Right atrium auricular region (tissue), 2 donors: ENCODE data around the gene LMNA. TPM values are rescaled to one million over a fixed set of nuclear protein-coding genes. Genes with fewer than 3 reads are reported as not detected.
A peak's percentile ranks its signal among the peaks of the same experiment; 100 is the strongest.

Experiments
- DNase-seq: peaks from one replicate; pipeline ENCODE4 v3.0.0-alpha.2; 2019; ENCODE audit warnings: low spot score
- H3K27ac ChIP-seq, 2 donors: fragments of 200-600 bp; sonication (generic); 1 replicate in 1 of 2; 2 replicates in 1 of 2; pipeline ENCODE4 v1.5.1; 2016 to 2019
- H3K27me3 ChIP-seq, 2 donors: fragments of 200-600 bp; sonication (generic); one replicate each; pipeline versions ENCODE4 v1.5.1 to v1.6.0; 2017 to 2019
- H3K36me3 ChIP-seq: fragments of 200-600 bp; sonication (generic); one replicate; pipeline ENCODE4 v1.5.1; 2016
- H3K4me1 ChIP-seq, 2 donors: fragments of 200-600 bp; sonication (generic); one replicate each; pipeline versions ENCODE4 v1.5.1 to v1.6.0; 2017 to 2019
- H3K4me3 ChIP-seq, 2 donors: fragments of 200-600 bp; sonication (generic); 1 replicate in 1 of 2; 2 replicates in 1 of 2; pipeline ENCODE4 v1.5.1; 2017 to 2019; ENCODE audit warnings: mild to moderate bottlenecking in 1 of 2, moderate library complexity in 1 of 2
- H3K9me3 ChIP-seq, 2 donors: fragments of 200-600 bp; sonication (generic); one replicate each; pipeline ENCODE4 v1.5.1; 2019
- CTCF ChIP-seq, 2 donors: fragments of 200-600 bp; sonication (generic); IDR thresholded peaks; one replicate each; pipeline ENCODE4 v1.5.1; 2019; ENCODE audit warnings: antibody characterized with exemption in 2 of 2
- total RNA-seq, 2 donors: library from RNA; depleted of rRNA; stranded (reverse); fragments of >200 nt; gene quantifications; one replicate each; pipeline ENCODE4 v1.1.0, GENCODE V29; 2016

The LMNA gene
- total RNA-seq, 2 donors from 2014 or later, result 258 to 273 TPM

DNA sequence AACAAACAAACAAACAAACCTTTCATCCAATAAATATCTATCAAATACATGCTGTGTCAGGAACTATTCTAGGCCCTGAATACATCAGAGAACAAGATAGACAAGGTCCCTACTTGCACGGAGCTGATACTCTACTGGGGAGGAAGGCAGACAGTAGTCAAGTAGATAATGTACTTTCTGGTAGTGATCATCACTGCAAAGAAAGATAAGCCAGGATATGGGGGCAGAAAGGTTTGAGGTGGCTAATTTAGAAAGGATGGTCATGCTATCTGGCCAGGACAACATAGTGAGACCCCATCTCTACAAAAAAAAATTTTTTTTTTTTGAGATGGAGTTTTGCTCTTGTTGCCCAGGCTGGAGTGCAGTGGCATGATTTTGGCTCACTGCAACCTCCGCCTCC lies 22.9 kb upstream of the LMNA start:
- Histone ChIP-seq H3K4me3 (no peak overlapping the region), H3K27me3 (no peaks in the 10 kb centered on the region), H3K9me3 (no peaks in the 10 kb centered on the region), H3K4me1 (peaks cover 0 to 16% of the 10 kb centered on the region in 2 donors), H3K36me3 (no peaks in the 10 kb centered on the region), H3K27ac (no peak overlapping the region)
- no peak for DNase-seq
- no peak for TF ChIP-seq CTCF (IDR thresholded peaks at IDR 0.05)

GRCh38 chr1:156095906-156096508 lies 18.5 kb upstream of the LMNA start:
- peaks cover 0 to 33% of the 10 kb centered on the region in 2 donors for H3K4me1 ChIP-seq
- peak overlapping the region; percentile 87 to 88 for H3K27ac ChIP-seq
- no peaks in the 10 kb centered on the region for H3K27me3 ChIP-seq
- H3K9me3 ChIP-seq, result no peaks in the 10 kb centered on the region
- H3K36me3 ChIP-seq, result no peaks in the 10 kb centered on the region
- no peak overlapping the region for H3K4me3 ChIP-seq
- no peak for DNase-seq
- TF ChIP-seq CTCF (IDR thresholded peaks at IDR 0.05), result no peak

- DNase-seq, result peak; percentile 95
- Histone ChIP-seq H3K4me1 (peaks cover 0 to 40% of the 10 kb centered on the region in 2 donors), H3K9me3 (no peaks in the 10 kb centered on the region), H3K27me3 (no peaks in the 10 kb centered on the region), H3K36me3 (no peaks in the 10 kb centered on the region), H3K27ac (peak overlapping the region; percentile 87 to 88), H3K4me3 (no peak overlapping the region)
- peak; percentile 95 to 96 for TF ChIP-seq CTCF (IDR thresholded peaks at IDR 0.05)
Observed at GRCh38 chr1:156096640-156097391, 17.7 kb upstream of the LMNA start.

DNA sequence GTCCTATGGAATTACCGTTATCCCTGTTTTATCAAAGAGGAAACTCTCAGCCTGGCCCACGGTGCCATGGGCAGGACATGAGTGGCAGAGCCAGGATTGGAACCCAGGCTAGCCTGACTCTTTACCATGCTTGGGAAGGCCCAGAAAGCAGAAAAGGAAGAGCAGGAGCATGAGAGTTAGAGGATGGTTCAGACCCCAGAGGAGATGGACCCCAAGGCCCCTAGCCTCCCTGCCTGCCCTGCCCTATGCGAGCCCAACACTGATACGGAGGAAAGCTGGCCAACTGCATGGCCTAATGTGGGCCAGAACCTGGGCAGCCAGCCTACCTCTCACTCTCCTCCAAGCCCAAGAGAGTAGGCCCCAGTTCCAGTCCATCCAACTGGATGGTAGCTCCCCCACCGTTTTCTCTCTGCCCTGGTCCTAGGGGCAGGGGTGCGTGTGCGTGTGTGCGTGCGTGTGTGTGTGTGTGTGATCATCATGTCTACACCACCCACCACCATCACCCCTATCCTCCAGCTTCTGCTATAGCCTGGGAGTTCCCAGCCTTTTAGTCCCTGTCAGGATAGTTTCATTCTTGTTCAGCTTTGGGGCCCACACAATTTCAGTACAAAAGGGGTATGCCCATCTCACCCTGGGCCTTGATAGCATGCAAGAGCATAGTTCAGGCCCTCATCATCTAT lies 16.9 kb upstream of the LMNA start:
- TF ChIP-seq CTCF (IDR thresholded peaks at IDR 0.05), result no peak
- no peaks in the 10 kb centered on the region for H3K27me3 ChIP-seq
- H3K4me3 ChIP-seq, result no peak overlapping the region
- DNase-seq, result no peak
- H3K9me3 ChIP-seq, result no peaks in the 10 kb centered on the region
- peak overlapping the region; percentile 87 to 88 for H3K27ac ChIP-seq
- H3K36me3 ChIP-seq, result no peaks in the 10 kb centered on the region
- H3K4me1 ChIP-seq, result peaks cover 0 to 48% of the 10 kb centered on the region in 2 donors

GRCh38 chr1:156098784-156099183 lies 15.7 kb upstream of the LMNA start:
- no peak for DNase-seq
- Histone ChIP-seq H3K27me3 (no peaks in the 10 kb centered on the region), H3K36me3 (no peaks in the 10 kb centered on the region), H3K4me1 (peaks cover 0 to 60% of the 10 kb centered on the region in 2 donors), H3K27ac (peak overlapping the region in 1 of 2 donors; percentile 18), H3K4me3 (no peak overlapping the region), H3K9me3 (no peaks in the 10 kb centered on the region)
- TF ChIP-seq CTCF (IDR thresholded peaks at IDR 0.05), result no peak
